SK-N-SH (cell line): Measurements from ENCODE around the gene LPA. TPM values are rescaled to one million over a fixed set of nuclear protein-coding genes. Genes with fewer than 3 reads are reported as not detected.
"Not testable (repeated sequence)": the region's sequence is repeated elsewhere in the genome, so short reads cannot be mapped to it uniquely, and the experiment has no call there.

ENCODE experiments used
- CTCF ChIA-PET: fragments of 300-600, 350-600 bp; formaldehyde crosslinking; extraction: SDS; loops from one replicate; lab custom pipeline; 2021; lab: Yijun Ruan, JAX
- POLR2A ChIA-PET: fragments of 350-600 bp; sonication (Branson Sonifier 250); formaldehyde crosslinking; extraction: SDS; loops from one replicate; lab custom pipeline; 2020; ENCODE audit warnings: antibody characterized with exemption, inconsistent platforms; lab: Yijun Ruan, JAX
- DNase-seq: peaks from one replicate; pipeline ENCODE4 v3.0.0; 2012
- H2AFZ ChIP-seq: fragments of 200-600 bp; sonication (generic); 2 replicates; pipeline ENCODE4 v1.8.1; 2016; ENCODE audit warnings: antibody characterized with exemption, mild to moderate bottlenecking, low read depth
- H3F3A ChIP-seq: fragments of 200-600 bp; sonication (generic); replicated peaks from 2 replicates; pipeline ENCODE3; 2016; ENCODE audit warnings: antibody characterized with exemption, mild to moderate bottlenecking; ENCODE audit not compliant: insufficient read depth
- H3K27ac ChIP-seq, 2 experiments: fragments of 200-500 bp in 1 of 2; fragments of 200-600 bp in 1 of 2; sonication (Bioruptor generic) in 1 of 2; sonication (generic), shearing (Covaris generic) in 1 of 2; 2 replicates each; pipeline versions ENCODE4 v1.5.1 to v1.6.1; 2014 to 2016; ENCODE audit warnings: low read depth in 2 of 2, inconsistent platforms in 1 of 2, low read length in 1 of 2, mild to moderate bottlenecking in 1 of 2, mixed read lengths in 1 of 2
- H3K27me3 ChIP-seq: fragments of 200-600 bp; sonication (generic), shearing (Covaris generic); 2 replicates; pipeline ENCODE4 v1.6.1; 2016; ENCODE audit warnings: mixed run types; ENCODE audit not compliant: insufficient read depth
- H3K36me3 ChIP-seq, 2 experiments: fragments of 200-500 bp in 1 of 2; fragments of 200-600 bp in 1 of 2; sonication (Bioruptor generic) in 1 of 2; sonication (generic) in 1 of 2; replicated peaks in 1 of 2; 2 replicates each; pipeline versions ENCODE3 to v1.5.1; 2014 to 2016; ENCODE audit warnings: low read length in 1 of 2, mild to moderate bottlenecking in 1 of 2; ENCODE audit not compliant: insufficient read depth in 2 of 2, control insufficient read depth in 1 of 2
- H3K4me1 ChIP-seq, 2 experiments: fragments of 200-500 bp in 1 of 2; fragments of 200-600 bp in 1 of 2; sonication (Bioruptor generic) in 1 of 2; sonication (generic), shearing (Covaris generic) in 1 of 2; 2 replicates each; pipeline versions ENCODE4 v1.5.1 to v1.6.1; 2014 to 2016; ENCODE audit warnings: low read depth in 1 of 2, low read length in 1 of 2, mixed run types in 1 of 2; ENCODE audit not compliant: insufficient read depth in 2 of 2, control insufficient read depth in 1 of 2
- H3K4me2 ChIP-seq: fragments of 200-600 bp; sonication (generic), shearing (Covaris generic); 2 replicates; pipeline ENCODE4 v1.6.1; 2017; ENCODE audit warnings: mixed run types
- H3K4me3 ChIP-seq, 2 experiments: fragments of 200-500 bp in 1 of 2; fragments of 200-600 bp in 1 of 2; sonication (Bioruptor generic) in 1 of 2; sonication (generic), shearing (Covaris generic) in 1 of 2; 2 replicates each; pipeline versions ENCODE4 v1.5.1 to v1.8.1; 2014 to 2016; ENCODE audit warnings: low read depth in 2 of 2, inconsistent platforms in 1 of 2, low read length in 1 of 2, mild to moderate bottlenecking in 1 of 2, mixed read lengths in 1 of 2, moderate library complexity in 1 of 2
- H3K79me2 ChIP-seq: fragments of 200-600 bp; sonication (generic); 2 replicates; pipeline ENCODE4 v1.8.1; 2017; ENCODE audit warnings: mild to moderate bottlenecking; ENCODE audit not compliant: insufficient read depth
- H3K9ac ChIP-seq: fragments of 200-600 bp; sonication (generic); 2 replicates; pipeline ENCODE4 v1.6.1; 2017; ENCODE audit warnings: mixed run types
- H3K9me2 ChIP-seq: fragments of 200-600 bp; sonication (generic); 2 replicates; pipeline ENCODE4 v1.6.1; 2017; ENCODE audit warnings: mixed run types
- H3K9me3 ChIP-seq: fragments of 200-600 bp; sonication (generic); 2 replicates; pipeline ENCODE4 v1.6.1; 2017; ENCODE audit warnings: mixed run types, mild to moderate bottlenecking, moderate library complexity
- H4K20me1 ChIP-seq: fragments of 200-600 bp; sonication (generic); 2 replicates; pipeline ENCODE4 v1.6.1; 2017; ENCODE audit warnings: mild to moderate bottlenecking, mixed run types; ENCODE audit not compliant: insufficient read depth
- WGBS: methylation state at CpG from one replicate; pipeline ENCODE4 v1.1.6; 2017; ENCODE audit warnings: low lambda C conversion rate; 5-methylcytosine and 5-hydroxymethylcytosine counted together
- polyA plus RNA-seq, 3 experiments: library from polyadenylated mRNA; depleted of rRNA; stranded (reverse); fragments of >200 nt; gene quantifications; 2 replicates each; pipeline ENCODE4 v1.2.3, GENCODE V29; 2012

LPA gene, protein sequence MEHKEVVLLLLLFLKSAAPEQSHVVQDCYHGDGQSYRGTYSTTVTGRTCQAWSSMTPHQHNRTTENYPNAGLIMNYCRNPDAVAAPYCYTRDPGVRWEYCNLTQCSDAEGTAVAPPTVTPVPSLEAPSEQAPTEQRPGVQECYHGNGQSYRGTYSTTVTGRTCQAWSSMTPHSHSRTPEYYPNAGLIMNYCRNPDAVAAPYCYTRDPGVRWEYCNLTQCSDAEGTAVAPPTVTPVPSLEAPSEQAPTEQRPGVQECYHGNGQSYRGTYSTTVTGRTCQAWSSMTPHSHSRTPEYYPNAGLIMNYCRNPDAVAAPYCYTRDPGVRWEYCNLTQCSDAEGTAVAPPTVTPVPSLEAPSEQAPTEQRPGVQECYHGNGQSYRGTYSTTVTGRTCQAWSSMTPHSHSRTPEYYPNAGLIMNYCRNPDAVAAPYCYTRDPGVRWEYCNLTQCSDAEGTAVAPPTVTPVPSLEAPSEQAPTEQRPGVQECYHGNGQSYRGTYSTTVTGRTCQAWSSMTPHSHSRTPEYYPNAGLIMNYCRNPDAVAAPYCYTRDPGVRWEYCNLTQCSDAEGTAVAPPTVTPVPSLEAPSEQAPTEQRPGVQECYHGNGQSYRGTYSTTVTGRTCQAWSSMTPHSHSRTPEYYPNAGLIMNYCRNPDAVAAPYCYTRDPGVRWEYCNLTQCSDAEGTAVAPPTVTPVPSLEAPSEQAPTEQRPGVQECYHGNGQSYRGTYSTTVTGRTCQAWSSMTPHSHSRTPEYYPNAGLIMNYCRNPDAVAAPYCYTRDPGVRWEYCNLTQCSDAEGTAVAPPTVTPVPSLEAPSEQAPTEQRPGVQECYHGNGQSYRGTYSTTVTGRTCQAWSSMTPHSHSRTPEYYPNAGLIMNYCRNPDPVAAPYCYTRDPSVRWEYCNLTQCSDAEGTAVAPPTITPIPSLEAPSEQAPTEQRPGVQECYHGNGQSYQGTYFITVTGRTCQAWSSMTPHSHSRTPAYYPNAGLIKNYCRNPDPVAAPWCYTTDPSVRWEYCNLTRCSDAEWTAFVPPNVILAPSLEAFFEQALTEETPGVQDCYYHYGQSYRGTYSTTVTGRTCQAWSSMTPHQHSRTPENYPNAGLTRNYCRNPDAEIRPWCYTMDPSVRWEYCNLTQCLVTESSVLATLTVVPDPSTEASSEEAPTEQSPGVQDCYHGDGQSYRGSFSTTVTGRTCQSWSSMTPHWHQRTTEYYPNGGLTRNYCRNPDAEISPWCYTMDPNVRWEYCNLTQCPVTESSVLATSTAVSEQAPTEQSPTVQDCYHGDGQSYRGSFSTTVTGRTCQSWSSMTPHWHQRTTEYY (N-terminal part only)
- not detected in 2 replicates for polyA plus RNA-seq (2012; rRNA removed)
- polyA plus RNA-seq (2012; cell fraction: cytosol; rRNA removed): not detected in 2 replicates
- polyA plus RNA-seq (2012; cell fraction: nucleus; rRNA removed): not detected in 2 replicates

DNA sequence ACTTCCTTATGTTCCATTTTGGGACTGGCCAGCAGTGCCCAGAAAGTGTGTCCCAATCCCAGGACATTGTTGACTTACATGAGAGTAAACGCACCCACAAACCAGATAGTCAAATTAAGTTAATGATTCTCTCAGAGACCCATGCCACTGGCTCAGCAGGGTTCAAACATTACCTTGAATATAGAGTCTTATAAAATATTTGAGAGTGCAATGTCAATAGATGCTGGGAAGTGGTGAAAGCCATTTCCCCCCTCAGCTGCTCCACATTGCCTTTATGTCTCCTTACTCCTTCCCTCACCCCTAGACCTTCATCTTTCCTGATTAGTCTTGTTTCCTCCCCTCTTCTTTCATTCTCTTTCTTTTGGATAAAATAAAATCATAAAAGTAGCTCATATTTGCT lies at the start of gene LPA:
Gene LPA, minus strand, starts transcription at position 78 of the 400 bp plus-strand sequence. Its CDS starts 61 bp downstream, at position 17.
- no CpG with 5 or more reads among the region's 1 CpG for WGBS
- H3K79me2 ChIP-seq, H3K4me3 ChIP-seq, H3K4me2 ChIP-seq, H3K9me2 ChIP-seq, H3K27me3 ChIP-seq, H3K9me3 ChIP-seq, H3K27ac ChIP-seq, POLR2A ChIA-PET, H3K9ac ChIP-seq, H2AFZ ChIP-seq, DNase-seq, CTCF ChIA-PET, H3K36me3 ChIP-seq, H3F3A ChIP-seq, H4K20me1 ChIP-seq, H3K4me1 ChIP-seq: not testable (repeated sequence)

DNA sequence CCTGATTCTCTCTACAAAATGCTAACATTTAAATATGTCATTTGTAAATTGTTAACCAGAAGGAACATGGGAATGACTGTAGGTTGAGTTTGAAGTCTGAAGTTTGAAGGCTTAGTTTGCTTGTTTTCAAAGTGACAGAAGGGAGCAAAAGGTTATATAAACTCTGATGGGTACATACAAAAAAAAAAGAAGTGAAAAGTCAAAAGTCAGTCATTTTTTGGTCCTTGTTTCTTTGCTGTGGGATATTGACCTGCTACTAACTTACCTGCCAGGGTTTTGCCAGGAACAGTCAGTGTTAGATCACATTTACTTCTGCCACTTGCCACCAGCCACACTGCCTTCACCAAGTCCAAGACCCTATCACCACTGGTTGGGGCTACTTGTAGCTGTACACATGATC lies 44.9 kb upstream of the LPA start:
- POLR2A ChIA-PET, H3K79me2 ChIP-seq, DNase-seq, H3K9me2 ChIP-seq, H3K27me3 ChIP-seq, H4K20me1 ChIP-seq, CTCF ChIA-PET, H2AFZ ChIP-seq, H3K4me2 ChIP-seq, H3K4me3 ChIP-seq, H3K36me3 ChIP-seq, H3K4me1 ChIP-seq, H3K27ac ChIP-seq, H3K9ac ChIP-seq, H3F3A ChIP-seq, H3K9me3 ChIP-seq: not testable (repeated sequence)

DNA sequence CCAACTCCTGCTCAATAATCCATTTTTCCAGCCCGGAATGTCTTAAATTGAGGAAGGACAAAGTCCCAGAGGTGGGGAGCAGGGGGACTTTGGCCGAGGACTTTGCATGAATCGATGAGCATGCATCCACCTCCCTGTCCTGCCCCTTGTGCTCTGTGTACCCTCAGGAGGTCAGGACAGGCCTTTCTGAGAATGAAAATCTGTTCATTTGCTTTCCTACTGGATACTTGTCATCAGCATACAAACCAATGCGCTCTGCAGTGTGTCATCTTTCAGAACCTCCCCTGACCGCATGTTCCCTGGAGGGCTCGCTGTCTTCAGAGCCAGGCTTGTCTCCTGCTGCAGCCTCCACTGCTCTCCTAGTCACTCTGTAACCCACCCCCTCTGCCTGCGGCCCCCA lies 40.6 kb upstream of the LPA start:
- DNase-seq, H3K79me2 ChIP-seq, H4K20me1 ChIP-seq, CTCF ChIA-PET, H3F3A ChIP-seq, H3K4me3 ChIP-seq, H3K27me3 ChIP-seq, H3K4me2 ChIP-seq, H2AFZ ChIP-seq, H3K4me1 ChIP-seq, H3K9me2 ChIP-seq, H3K9me3 ChIP-seq, POLR2A ChIA-PET, H3K36me3 ChIP-seq, H3K9ac ChIP-seq, H3K27ac ChIP-seq: not testable (repeated sequence)
- WGBS: 1% methylated on average over 7 of the region's 7 CpGs

DNA sequence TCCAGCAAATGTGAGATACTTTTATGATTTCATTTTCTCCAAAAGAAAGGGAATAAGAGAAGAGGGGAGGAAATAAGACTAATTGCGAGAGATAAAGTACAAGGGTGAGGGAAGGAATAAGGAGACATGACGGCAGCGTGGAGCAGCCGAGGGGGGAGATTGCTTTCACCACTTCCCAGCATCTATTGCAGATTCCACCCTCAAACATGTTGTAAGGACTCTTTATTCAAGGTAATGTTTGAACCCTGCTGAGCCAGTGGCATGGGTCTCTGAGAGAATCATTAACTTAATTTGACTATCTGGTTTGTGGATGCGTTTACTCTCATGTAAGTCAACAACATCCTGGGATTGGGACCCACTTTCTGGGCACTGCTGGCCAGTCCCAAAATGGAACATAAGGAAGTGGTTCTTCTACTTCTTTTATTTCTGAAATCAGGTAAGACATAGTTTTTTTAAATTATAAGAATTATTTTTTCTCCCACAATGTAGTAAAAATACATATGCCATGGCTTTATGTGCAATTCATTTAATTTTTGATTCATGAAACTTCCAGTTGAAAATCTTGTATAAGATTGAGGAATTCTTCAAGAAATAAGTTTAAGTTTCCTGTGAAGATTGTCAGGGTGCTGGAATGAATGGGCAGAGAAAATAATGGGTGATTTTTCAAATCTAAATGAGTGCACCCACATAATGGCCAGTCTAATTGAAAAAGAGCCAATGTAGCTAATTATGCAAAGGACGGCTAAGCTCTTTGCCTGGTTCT lies 38.0 kb upstream of the LPA start, which contains the start of gene PLG:
Gene PLG, plus strand, starts transcription at position 327 of the 763 bp plus-strand sequence. Its CDS starts 61 bp downstream, at position 388.
- WGBS: 3% methylated on average over 6 of the region's 6 CpGs

More for the DNA sequence above, 38.0 kb upstream of the LPA start, which contains the start of gene PLG:
- H3K9me2 ChIP-seq, H3K27ac ChIP-seq, H3K4me3 ChIP-seq, H3K36me3 ChIP-seq, H3K9me3 ChIP-seq, H4K20me1 ChIP-seq, H3K9ac ChIP-seq, H3F3A ChIP-seq, H2AFZ ChIP-seq, H3K79me2 ChIP-seq, H3K4me2 ChIP-seq, CTCF ChIA-PET, DNase-seq, POLR2A ChIA-PET, H3K4me1 ChIP-seq, H3K27me3 ChIP-seq: not testable (repeated sequence)
